Measurements from ENCODE around the gene FAT4. TPM values are rescaled to one million over a fixed set of nuclear protein-coding genes. Genes with fewer than 3 reads are reported as not detected.

Gene FAT4
- total RNA-seq, 2 donors from 2014 or later, result 0.22 to 2.1 TPM

DNA sequence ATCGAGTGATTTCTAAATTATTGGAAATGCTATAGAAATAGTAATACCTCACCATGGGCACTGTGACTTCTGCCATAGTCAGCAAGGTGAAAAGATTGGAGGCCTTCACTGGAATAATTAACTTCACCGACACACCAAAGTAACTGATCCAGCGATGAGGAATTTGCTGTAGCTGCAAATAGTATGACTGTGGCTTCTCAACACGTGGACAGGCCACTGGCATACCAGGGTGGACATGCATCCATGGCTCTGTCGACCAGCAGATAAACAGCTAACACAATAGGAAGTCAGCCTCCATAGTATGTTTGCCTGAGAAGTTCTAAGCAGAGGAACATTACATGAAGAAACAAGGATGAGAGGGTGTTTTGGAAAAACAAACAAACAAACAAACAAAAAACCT lies 10.9 kb upstream of the FAT4 start:
- no peak overlapping the region for H3K27ac ChIP-seq (ENCODE audit: low read depth, low read length)
- H3K27me3 ChIP-seq (ENCODE audit: control insufficient read depth, insufficient read depth, low read length, poor library complexity, severe bottlenecking), result no peaks in the 10 kb centered on the region

DNA sequence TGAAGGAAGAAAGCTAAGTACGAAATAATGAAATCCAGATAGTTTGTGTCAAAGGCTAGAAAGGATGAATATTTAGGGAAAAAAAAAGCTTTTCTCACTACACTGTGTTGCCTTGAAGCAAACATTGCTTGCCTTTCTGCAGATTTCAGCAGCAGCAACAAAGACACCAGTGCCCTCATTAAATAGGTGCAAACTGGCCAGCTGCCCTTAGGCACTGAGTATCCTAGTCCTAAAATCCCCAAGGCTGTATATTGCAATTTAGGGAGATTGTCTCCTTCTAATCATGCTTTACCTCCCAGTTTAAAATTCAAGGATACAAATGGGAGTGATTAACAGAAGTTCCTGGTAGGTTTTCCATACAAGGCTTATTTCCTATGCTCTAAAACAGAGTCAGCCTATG lies 8.6 kb upstream of the FAT4 start:
- Histone ChIP-seq H3K27me3 (ENCODE audit: control insufficient read depth, insufficient read depth, low read length, poor library complexity, severe bottlenecking) (no peaks in the 10 kb centered on the region), H3K36me3 (ENCODE audit: control insufficient read depth, insufficient read depth, low read length) (no peaks in the 10 kb centered on the region), H3K27ac (ENCODE audit: low read depth, low read length) (no peak overlapping the region), H3K9ac (ENCODE audit: extremely low read depth, low read length, poor library complexity, severe bottlenecking) (no peak overlapping the region), H3K4me3 (ENCODE audit: low read length) (no peak overlapping the region), H3K4me1 (ENCODE audit: control insufficient read depth, insufficient read depth, low read length) (no peaks in the 10 kb centered on the region), H3K9me3 (ENCODE audit: control insufficient read depth, low read length) (no peaks in the 10 kb centered on the region)
- Mint-ChIP-seq H3K27ac (no peak overlapping the region), H3K36me3 (ENCODE audit: low read depth) (no peaks in the 10 kb centered on the region), H3K4me3 (no peak overlapping the region), H3K4me1 (no peaks in the 10 kb centered on the region), H3K27me3 (ENCODE audit: insufficient read depth) (no peaks in the 10 kb centered on the region), H3K9me3 (peaks cover 3% of the 10 kb centered on the region)
- TF ChIP-seq, protein P1, sequence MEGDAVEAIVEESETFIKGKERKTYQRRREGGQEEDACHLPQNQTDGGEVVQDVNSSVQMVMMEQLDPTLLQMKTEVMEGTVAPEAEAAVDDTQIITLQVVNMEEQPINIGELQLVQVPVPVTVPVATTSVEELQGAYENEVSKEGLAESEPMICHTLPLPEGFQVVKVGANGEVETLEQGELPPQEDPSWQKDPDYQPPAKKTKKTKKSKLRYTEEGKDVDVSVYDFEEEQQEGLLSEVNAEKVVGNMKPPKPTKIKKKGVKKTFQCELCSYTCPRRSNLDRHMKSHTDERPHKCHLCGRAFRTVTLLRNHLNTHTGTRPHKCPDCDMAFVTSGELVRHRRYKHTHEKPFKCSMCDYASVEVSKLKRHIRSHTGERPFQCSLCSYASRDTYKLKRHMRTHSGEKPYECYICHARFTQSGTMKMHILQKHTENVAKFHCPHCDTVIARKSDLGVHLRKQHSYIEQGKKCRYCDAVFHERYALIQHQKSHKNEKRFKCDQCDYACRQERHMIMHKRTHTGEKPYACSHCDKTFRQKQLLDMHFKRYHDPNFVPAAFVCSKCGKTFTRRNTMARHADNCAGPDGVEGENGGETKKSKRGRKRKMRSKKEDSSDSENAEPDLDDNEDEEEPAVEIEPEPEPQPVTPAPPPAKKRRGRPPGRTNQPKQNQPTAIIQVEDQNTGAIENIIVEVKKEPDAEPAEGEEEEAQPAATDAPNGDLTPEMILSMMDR (conservative IDR thresholded peaks at IDR 0.05), result no peak
- 83 to 100% methylated on average over 1 of the region's 1 CpG for WGBS, 2 experiments (ENCODE audit: insufficient coverage in 1 of 2, insufficient read length in 1 of 2)
- DNase-seq, result no peak

More for the DNA sequence above, 10.9 kb upstream of the FAT4 start:
- no peak overlapping the region for H3K4me3 Mint-ChIP-seq
- H3K4me1 Mint-ChIP-seq, result no peaks in the 10 kb centered on the region
- DNase-seq, result no peak
- no peaks in the 10 kb centered on the region for H3K9me3 Mint-ChIP-seq
- WGBS, 2 experiments (ENCODE audit: insufficient coverage in 1 of 2, insufficient read length in 1 of 2), result 93% methylated on average over 4 to 5 of the region's 5 CpGs
- Histone ChIP-seq H3K4me1 (ENCODE audit: control insufficient read depth, insufficient read depth, low read length) (no peaks in the 10 kb centered on the region), H3K9me3 (ENCODE audit: control insufficient read depth, low read length) (no peaks in the 10 kb centered on the region), H3K4me3 (ENCODE audit: low read length) (no peak overlapping the region), H3K9ac (ENCODE audit: extremely low read depth, low read length, poor library complexity, severe bottlenecking) (no peak overlapping the region), H3K36me3 (ENCODE audit: control insufficient read depth, insufficient read depth, low read length) (no peaks in the 10 kb centered on the region)
- no peaks in the 10 kb centered on the region for H3K27me3 Mint-ChIP-seq (ENCODE audit: insufficient read depth)
- TF ChIP-seq, protein P1 (conservative IDR thresholded peaks at IDR 0.05), result no peak
- H3K36me3 Mint-ChIP-seq (ENCODE audit: low read depth), result no peaks in the 10 kb centered on the region
- no peak overlapping the region for H3K27ac Mint-ChIP-seq

DNA sequence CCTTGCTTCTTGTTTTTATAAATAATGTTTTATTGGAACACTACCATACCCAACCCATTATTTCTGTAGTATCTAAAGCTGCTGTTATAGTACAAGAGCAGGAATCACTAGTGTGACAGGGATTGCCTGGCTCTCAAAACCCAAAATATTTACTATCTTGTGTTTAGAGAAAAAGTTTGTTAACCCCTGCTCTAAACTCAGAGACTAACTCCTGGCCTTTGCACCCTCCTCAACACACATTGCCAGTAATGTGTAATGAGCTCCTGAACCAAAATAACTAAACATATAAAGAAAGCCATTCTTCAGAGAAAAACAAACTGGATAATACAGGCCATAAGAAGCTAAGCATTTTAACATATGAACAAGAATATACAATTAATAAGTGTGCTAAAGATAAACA lies 8.2 kb upstream of the FAT4 start:
- no peaks in the 10 kb centered on the region for H3K36me3 ChIP-seq (ENCODE audit: control insufficient read depth, insufficient read depth, low read length)
- no peaks in the 10 kb centered on the region for H3K4me1 Mint-ChIP-seq
- H3K4me1 ChIP-seq (ENCODE audit: control insufficient read depth, insufficient read depth, low read length), result no peaks in the 10 kb centered on the region
- TF ChIP-seq, protein P1 (conservative IDR thresholded peaks at IDR 0.05), result no peak
- DNase-seq, result no peak
- no peak overlapping the region for H3K4me3 ChIP-seq (ENCODE audit: low read length)
- no peak overlapping the region for H3K4me3 Mint-ChIP-seq
- H3K9me3 Mint-ChIP-seq, result peaks cover 3% of the 10 kb centered on the region
- no peaks in the 10 kb centered on the region for H3K27me3 ChIP-seq (ENCODE audit: control insufficient read depth, insufficient read depth, low read length, poor library complexity, severe bottlenecking)
- no peaks in the 10 kb centered on the region for H3K9me3 ChIP-seq (ENCODE audit: control insufficient read depth, low read length)
- H3K36me3 Mint-ChIP-seq (ENCODE audit: low read depth), result no peaks in the 10 kb centered on the region
- no peaks in the 10 kb centered on the region for H3K27me3 Mint-ChIP-seq (ENCODE audit: insufficient read depth)
- H3K9ac ChIP-seq (ENCODE audit: extremely low read depth, low read length, poor library complexity, severe bottlenecking), result no peak overlapping the region
- no peak overlapping the region for H3K27ac ChIP-seq (ENCODE audit: low read depth, low read length)
- H3K27ac Mint-ChIP-seq, result no peak overlapping the region
